ENCODE measurements around the gene ACTR8. TPM values are rescaled to one million over a fixed set of nuclear protein-coding genes. Genes with fewer than 3 reads are reported as not detected.

ACTR8 gene
- total RNA-seq, 1 donor from 2014 or later = 43.6 TPM

DNA sequence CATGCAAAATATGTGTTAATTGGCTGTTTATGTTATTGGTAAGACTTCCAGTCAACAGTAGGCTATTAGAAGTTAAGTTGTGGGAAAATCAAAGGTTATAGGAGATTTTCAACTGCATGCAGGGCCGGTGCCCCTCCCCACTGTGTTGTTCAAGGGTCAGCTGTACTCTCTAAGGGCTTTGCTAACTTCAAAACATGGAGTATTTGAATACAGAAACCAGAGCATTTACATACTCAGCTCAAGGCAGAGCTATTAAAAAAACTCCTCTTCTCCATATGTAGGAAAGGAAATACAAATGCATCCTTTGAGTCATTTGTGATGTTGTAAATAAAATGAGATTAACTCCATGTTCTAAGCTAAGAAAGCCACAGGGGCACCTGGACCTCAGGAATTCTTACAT lies 18.8 kb downstream of the ACTR8 start:
- H3K27me3 Mint-ChIP-seq (ENCODE audit: low read depth, unreplicated experiment) = no peaks in the 10 kb centered on the region

DNA sequence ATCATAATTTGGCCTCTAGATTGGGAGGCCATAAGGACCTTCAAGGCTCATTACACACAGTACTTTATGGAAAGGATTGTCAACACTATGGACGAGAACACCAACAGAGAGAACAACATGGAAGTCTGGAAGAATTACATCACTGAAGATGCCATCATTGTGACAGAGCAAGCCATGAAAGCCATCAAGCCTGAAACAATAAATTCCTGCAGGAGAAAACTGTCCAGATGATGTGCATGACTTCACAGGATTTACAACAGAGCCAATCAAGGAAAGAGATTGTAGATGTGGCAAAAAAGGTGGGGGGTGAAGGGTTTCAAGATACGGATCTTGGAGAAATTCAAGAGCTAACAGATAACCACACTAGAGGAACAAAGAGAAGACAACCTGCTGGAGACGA lies 19.7 kb downstream of the ACTR8 start:
- DNase-seq (ENCODE audit: low read depth) (no peak), FAIRE-seq (no peak)
- H3K27me3 ChIP-seq (ENCODE audit: insufficient read depth, low read length) = no peaks in the 10 kb centered on the region
- peaks cover 14% of the 10 kb centered on the region for H3K36me3 ChIP-seq (ENCODE audit: insufficient read depth, low read length)
- no peak overlapping the region for H3K4me2 ChIP-seq (ENCODE audit: low read length)
- TF ChIP-seq, protein P1, sequence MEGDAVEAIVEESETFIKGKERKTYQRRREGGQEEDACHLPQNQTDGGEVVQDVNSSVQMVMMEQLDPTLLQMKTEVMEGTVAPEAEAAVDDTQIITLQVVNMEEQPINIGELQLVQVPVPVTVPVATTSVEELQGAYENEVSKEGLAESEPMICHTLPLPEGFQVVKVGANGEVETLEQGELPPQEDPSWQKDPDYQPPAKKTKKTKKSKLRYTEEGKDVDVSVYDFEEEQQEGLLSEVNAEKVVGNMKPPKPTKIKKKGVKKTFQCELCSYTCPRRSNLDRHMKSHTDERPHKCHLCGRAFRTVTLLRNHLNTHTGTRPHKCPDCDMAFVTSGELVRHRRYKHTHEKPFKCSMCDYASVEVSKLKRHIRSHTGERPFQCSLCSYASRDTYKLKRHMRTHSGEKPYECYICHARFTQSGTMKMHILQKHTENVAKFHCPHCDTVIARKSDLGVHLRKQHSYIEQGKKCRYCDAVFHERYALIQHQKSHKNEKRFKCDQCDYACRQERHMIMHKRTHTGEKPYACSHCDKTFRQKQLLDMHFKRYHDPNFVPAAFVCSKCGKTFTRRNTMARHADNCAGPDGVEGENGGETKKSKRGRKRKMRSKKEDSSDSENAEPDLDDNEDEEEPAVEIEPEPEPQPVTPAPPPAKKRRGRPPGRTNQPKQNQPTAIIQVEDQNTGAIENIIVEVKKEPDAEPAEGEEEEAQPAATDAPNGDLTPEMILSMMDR (IDR thresholded peaks at IDR 0.05; ENCODE audit: insufficient read depth, low read depth, low read length) = no peak
- no peak for TF ChIP-seq EZH2 (IDR thresholded peaks at IDR 0.05; ENCODE audit: insufficient read depth, low read length)
- H3K4me3 ChIP-seq (ENCODE audit: insufficient read depth, low read depth, low read length) = no peak overlapping the region
- H3K9ac ChIP-seq (ENCODE audit: low read length) = no peak overlapping the region
- H2AFZ ChIP-seq (ENCODE audit: low read depth, low read length) = no peak overlapping the region
- no peak overlapping the region for H3K27ac Mint-ChIP-seq (ENCODE audit: unreplicated experiment)
- H3K4me1 Mint-ChIP-seq (ENCODE audit: low read depth, unreplicated experiment) = no peaks in the 10 kb centered on the region
- no peak overlapping the region for H3K27ac ChIP-seq (ENCODE audit: low read depth, low read length)
- H3K9me3 Mint-ChIP-seq (ENCODE audit: unreplicated experiment) = no peaks in the 10 kb centered on the region
- no peaks in the 10 kb centered on the region for H3K9me3 ChIP-seq (ENCODE audit: insufficient read depth, low read depth, low read length)
- peaks cover 12% of the 10 kb centered on the region for H3K36me3 Mint-ChIP-seq (ENCODE audit: low read depth, unreplicated experiment)
- H3K27me3 Mint-ChIP-seq (ENCODE audit: low read depth, unreplicated experiment) = no peaks in the 10 kb centered on the region
- H4K20me1 ChIP-seq (ENCODE audit: insufficient read depth, low read length) = no peaks in the 10 kb centered on the region
- no peak overlapping the region for H3K4me3 Mint-ChIP-seq (ENCODE audit: unreplicated experiment)
- no peaks in the 10 kb centered on the region for H3K4me1 ChIP-seq (ENCODE audit: insufficient read depth, low read length)
- H3K79me2 ChIP-seq (ENCODE audit: insufficient read depth, low read length) = no peaks in the 10 kb centered on the region

More for the DNA sequence above, 18.8 kb downstream of the ACTR8 start:
- no peak overlapping the region for H3K27ac Mint-ChIP-seq (ENCODE audit: unreplicated experiment)
- peaks cover 4% of the 10 kb centered on the region for H4K20me1 ChIP-seq (ENCODE audit: insufficient read depth, low read length)
- H3K27me3 ChIP-seq (ENCODE audit: insufficient read depth, low read length) = no peaks in the 10 kb centered on the region
- no peak overlapping the region for H3K4me3 Mint-ChIP-seq (ENCODE audit: unreplicated experiment)
- FAIRE-seq (no peak), DNase-seq (ENCODE audit: low read depth) (no peak)
- H3K36me3 Mint-ChIP-seq (ENCODE audit: low read depth, unreplicated experiment) = peaks cover 12% of the 10 kb centered on the region
- H3K4me2 ChIP-seq (ENCODE audit: low read length) = no peak overlapping the region
- H3K4me3 ChIP-seq (ENCODE audit: insufficient read depth, low read depth, low read length) = no peak overlapping the region
- H3K9ac ChIP-seq (ENCODE audit: low read length) = no peak overlapping the region
- no peaks in the 10 kb centered on the region for H3K4me1 ChIP-seq (ENCODE audit: insufficient read depth, low read length)
- H3K9me3 ChIP-seq (ENCODE audit: insufficient read depth, low read depth, low read length) = no peaks in the 10 kb centered on the region
- no peak overlapping the region for H2AFZ ChIP-seq (ENCODE audit: low read depth, low read length)
- TF ChIP-seq EZH2 (IDR thresholded peaks at IDR 0.05; ENCODE audit: insufficient read depth, low read length) = no peak
- TF ChIP-seq, protein P1 (IDR thresholded peaks at IDR 0.05; ENCODE audit: insufficient read depth, low read depth, low read length) = no peak
- no peaks in the 10 kb centered on the region for H3K4me1 Mint-ChIP-seq (ENCODE audit: low read depth, unreplicated experiment)
- H3K36me3 ChIP-seq (ENCODE audit: insufficient read depth, low read length) = peaks cover 21% of the 10 kb centered on the region
- no peaks in the 10 kb centered on the region for H3K9me3 Mint-ChIP-seq (ENCODE audit: unreplicated experiment)
- no peak overlapping the region for H3K27ac ChIP-seq (ENCODE audit: low read depth, low read length)
- no peaks in the 10 kb centered on the region for H3K79me2 ChIP-seq (ENCODE audit: insufficient read depth, low read length)

DNA sequence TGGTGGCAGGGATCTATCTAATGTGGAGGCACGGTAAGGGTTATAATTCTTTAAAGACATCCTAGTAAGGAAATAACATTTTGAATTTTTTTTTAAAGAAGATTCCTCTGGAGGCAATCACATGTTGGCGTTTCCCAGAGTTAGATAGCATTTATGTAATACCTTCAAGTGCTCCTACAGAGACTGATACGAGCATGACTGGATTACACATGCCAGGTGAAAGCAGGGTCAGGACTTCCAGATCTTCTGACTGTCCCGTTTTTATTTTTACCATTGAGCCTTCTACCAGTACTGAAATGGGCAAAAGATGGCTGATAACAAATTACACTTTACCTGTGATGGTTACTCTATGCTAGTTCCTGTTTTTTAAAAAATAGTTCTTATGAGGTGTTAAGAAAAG lies 21.8 kb downstream of the ACTR8 start:
- TF ChIP-seq EZH2 (IDR thresholded peaks at IDR 0.05; ENCODE audit: insufficient read depth, low read length) = no peak
- TF ChIP-seq, protein P1 (IDR thresholded peaks at IDR 0.05; ENCODE audit: insufficient read depth, low read depth, low read length) = no peak
- Histone ChIP-seq H3K4me2 (ENCODE audit: low read length) (no peak overlapping the region), H2AFZ (ENCODE audit: low read depth, low read length) (no peak overlapping the region), H3K27ac (ENCODE audit: low read depth, low read length) (no peak overlapping the region), H3K4me3 (ENCODE audit: insufficient read depth, low read depth, low read length) (no peak overlapping the region), H3K36me3 (ENCODE audit: insufficient read depth, low read length) (peaks cover 8% of the 10 kb centered on the region), H3K4me1 (ENCODE audit: insufficient read depth, low read length) (no peaks in the 10 kb centered on the region), H3K9ac (ENCODE audit: low read length) (no peak overlapping the region), H3K27me3 (ENCODE audit: insufficient read depth, low read length) (no peaks in the 10 kb centered on the region), H4K20me1 (ENCODE audit: insufficient read depth, low read length) (no peaks in the 10 kb centered on the region), H3K79me2 (ENCODE audit: insufficient read depth, low read length) (no peaks in the 10 kb centered on the region), H3K9me3 (ENCODE audit: insufficient read depth, low read depth, low read length) (no peaks in the 10 kb centered on the region)
- Mint-ChIP-seq H3K4me1 (ENCODE audit: low read depth, unreplicated experiment) (no peaks in the 10 kb centered on the region), H3K27ac (ENCODE audit: unreplicated experiment) (no peak overlapping the region), H3K36me3 (ENCODE audit: low read depth, unreplicated experiment) (peaks cover 12% of the 10 kb centered on the region), H3K9me3 (ENCODE audit: unreplicated experiment) (no peaks in the 10 kb centered on the region), H3K4me3 (ENCODE audit: unreplicated experiment) (no peak overlapping the region), H3K27me3 (ENCODE audit: low read depth, unreplicated experiment) (no peaks in the 10 kb centered on the region)
- DNase-seq (ENCODE audit: low read depth) (no peak), FAIRE-seq (no peak)
